K562 (cell line): ENCODE measurements around the gene PLEKHO2. TPM values are rescaled to one million over a fixed set of nuclear protein-coding genes. Genes with fewer than 3 reads are reported as not detected.

Source experiments
- LEF1 ChIP-seq: fragments of 450-650 bp; IDR thresholded peaks from 2 replicates; pipeline ENCODE4 v1.6.1; 2016; ENCODE audit warnings: mild to moderate bottlenecking
- MAZ ChIP-seq, 2 experiments: fragments of 450-650 bp in 1 of 2; sonication (generic) in 1 of 2; formaldehyde crosslinking; IDR thresholded peaks in 1 of 2; conservative IDR thresholded peaks in 1 of 2; 2 replicates each; pipeline versions ENCODE4 v1.4.0 to v1.5.0; 2020; ENCODE audit warnings: mild to moderate bottlenecking in 1 of 2, missing genetic modification reagents in 1 of 2
- PCBP1 ChIP-seq: fragments of 200-400 bp; formaldehyde crosslinking; IDR thresholded peaks from 2 replicates; pipeline ENCODE4 v1.6.1; 2018; ENCODE audit warnings: mild to moderate bottlenecking, low read depth, low read length; ENCODE audit not compliant: poor library complexity, severe bottlenecking
- RBM22 ChIP-seq: fragments of 200-400 bp; formaldehyde crosslinking; IDR thresholded peaks from 2 replicates; pipeline ENCODE4 v1.6.1; 2018; ENCODE audit warnings: low read length, low read depth; ENCODE audit not compliant: poor library complexity, severe bottlenecking
- ZBTB17 ChIP-seq: fragments of 450-650 bp; formaldehyde crosslinking; IDR thresholded peaks from 2 replicates; pipeline ENCODE4 v1.4.0; 2020; ENCODE audit warnings: mild to moderate bottlenecking
- ZFP30 ChIP-seq: fragments of 250-450 bp; sonication (Bioruptor Pico); IDR thresholded peaks from 2 replicates; pipeline ENCODE4 v1.8.0; 2022; ENCODE audit warnings: moderate library complexity, mild to moderate bottlenecking, inconsistent platforms, borderline replicate concordance
- ZNF212 ChIP-seq: fragments of 450-650 bp; formaldehyde crosslinking; IDR thresholded peaks from 2 replicates; pipeline ENCODE4 v1.4.0; 2020; ENCODE audit warnings: mild to moderate bottlenecking
- ZNF444 ChIP-seq: fragments of 250-450 bp; sonication (Bioruptor Pico); IDR thresholded peaks from 2 replicates; pipeline ENCODE4 v1.4.0; 2020; ENCODE audit warnings: mild to moderate bottlenecking, moderate library complexity
- ZNF586 ChIP-seq: fragments of 450-650 bp; formaldehyde crosslinking; conservative IDR thresholded peaks from 2 replicates; pipeline ENCODE4 v1.4.0; 2020; ENCODE audit warnings: mild to moderate bottlenecking, moderate library complexity
- polyA plus RNA-seq, 8 experiments: library from polyadenylated mRNA; depleted of rRNA in 4 of 8; stranded (reverse) in 5 of 8; unstranded in 3 of 8; fragments of >200 nt; fragmentation: Nextera tagmentation in 2 of 8; fragmentation: Illumina TruSeq in 1 of 8; extraction: Ambion mirVana in 2 of 8; extraction: Trizol in 1 of 8; gene quantifications; 2 replicates each; pipeline versions ENCODE4 v1.2.1 to v1.2.3, GENCODE V29; 2011 to 2014; ENCODE audit warnings: inconsistent platforms in 1 of 8, missing spikeins in 1 of 8
- total RNA-seq, 7 experiments: library from RNA; depleted of rRNA in 6 of 7; stranded (reverse); fragments of >200 nt in 6 of 7; fragmentation: Illumina TruSeq in 2 of 7; extraction: Trizol in 2 of 7; gene quantifications; 2 replicates each; pipeline versions ENCODE4 v1.2.1 to v1.2.3, GENCODE V29; 2011 to 2021; ENCODE audit warnings: low replicate concordance in 1 of 7
- TF ChIP-seq, protein P1 (sequence below): fragments of 450-650 bp; formaldehyde crosslinking; IDR thresholded peaks from 2 replicates; pipeline ENCODE4 v1.4.0; 2020; ENCODE audit warnings: mild to moderate bottlenecking
- TF ChIP-seq, protein P2 (sequence below): sonication (generic); formaldehyde crosslinking; IDR thresholded peaks from 2 replicates; pipeline ENCODE4 v1.8.0; 2023; ENCODE audit warnings: mild to moderate bottlenecking, missing genetic modification reagents
- TF ChIP-seq, protein P3 (sequence below): sonication (generic); formaldehyde crosslinking; IDR thresholded peaks from 2 replicates; pipeline ENCODE4 v1.8.1; 2023; ENCODE audit warnings: mild to moderate bottlenecking, missing genetic modification reagents

PLEKHO2 gene
- total and polyA plus RNA-seq, 9 of the 15 experiments (the other 6 are each of a cell fraction or from before 2014, with no cell fraction given), result 0.24 to 8.8 (median 5.5) TPM

DNA sequence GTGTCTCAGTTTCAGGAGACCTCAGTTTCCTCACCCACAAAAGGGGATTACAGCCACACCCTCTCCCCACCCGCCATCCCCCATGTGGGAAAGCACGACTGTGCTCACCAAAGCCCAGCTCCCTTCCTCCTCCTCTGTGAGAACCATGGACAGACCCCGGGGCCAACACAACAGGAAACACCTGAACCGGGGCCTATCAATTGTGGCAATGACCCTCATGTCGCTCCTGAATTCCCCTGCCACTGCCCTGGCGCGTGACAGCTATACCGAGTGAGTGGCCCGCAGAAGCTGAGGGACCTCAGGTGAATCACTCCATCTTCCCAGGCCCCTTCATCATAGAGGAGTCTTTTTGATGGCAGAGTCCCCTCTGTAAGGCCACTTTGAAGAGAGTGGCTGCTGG is 28.6 kb downstream of the PLEKHO2 start (continued):
- TF ChIP-seq, protein P1, sequence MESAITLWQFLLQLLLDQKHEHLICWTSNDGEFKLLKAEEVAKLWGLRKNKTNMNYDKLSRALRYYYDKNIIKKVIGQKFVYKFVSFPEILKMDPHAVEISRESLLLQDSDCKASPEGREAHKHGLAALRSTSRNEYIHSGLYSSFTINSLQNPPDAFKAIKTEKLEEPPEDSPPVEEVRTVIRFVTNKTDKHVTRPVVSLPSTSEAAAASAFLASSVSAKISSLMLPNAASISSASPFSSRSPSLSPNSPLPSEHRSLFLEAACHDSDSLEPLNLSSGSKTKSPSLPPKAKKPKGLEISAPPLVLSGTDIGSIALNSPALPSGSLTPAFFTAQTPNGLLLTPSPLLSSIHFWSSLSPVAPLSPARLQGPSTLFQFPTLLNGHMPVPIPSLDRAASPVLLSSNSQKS, result no peak
- TF ChIP-seq ZNF212 (CRISPR knock-in tag) (no peak), ZNF444 (no peak), ZBTB17 (CRISPR knock-in tag) (no peak), ZFP30 (no peak), MAZ (CRISPR knock-in tag; conservative IDR thresholded peaks at IDR 0.05 in 1 of 2, IDR thresholded peaks at IDR 0.05 in 1 of 2) (no peak), PCBP1 (no peak), LEF1 (no peak), ZNF586 (no peak), RBM22 (no peak)
- TF ChIP-seq, protein P2, sequence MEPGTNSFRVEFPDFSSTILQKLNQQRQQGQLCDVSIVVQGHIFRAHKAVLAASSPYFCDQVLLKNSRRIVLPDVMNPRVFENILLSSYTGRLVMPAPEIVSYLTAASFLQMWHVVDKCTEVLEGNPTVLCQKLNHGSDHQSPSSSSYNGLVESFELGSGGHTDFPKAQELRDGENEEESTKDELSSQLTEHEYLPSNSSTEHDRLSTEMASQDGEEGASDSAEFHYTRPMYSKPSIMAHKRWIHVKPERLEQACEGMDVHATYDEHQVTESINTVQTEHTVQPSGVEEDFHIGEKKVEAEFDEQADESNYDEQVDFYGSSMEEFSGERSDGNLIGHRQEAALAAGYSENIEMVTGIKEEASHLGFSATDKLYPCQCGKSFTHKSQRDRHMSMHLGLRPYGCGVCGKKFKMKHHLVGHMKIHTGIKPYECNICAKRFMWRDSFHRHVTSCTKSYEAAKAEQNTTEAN (CRISPR knock-in tag), result no peak
- TF ChIP-seq, protein P3, sequence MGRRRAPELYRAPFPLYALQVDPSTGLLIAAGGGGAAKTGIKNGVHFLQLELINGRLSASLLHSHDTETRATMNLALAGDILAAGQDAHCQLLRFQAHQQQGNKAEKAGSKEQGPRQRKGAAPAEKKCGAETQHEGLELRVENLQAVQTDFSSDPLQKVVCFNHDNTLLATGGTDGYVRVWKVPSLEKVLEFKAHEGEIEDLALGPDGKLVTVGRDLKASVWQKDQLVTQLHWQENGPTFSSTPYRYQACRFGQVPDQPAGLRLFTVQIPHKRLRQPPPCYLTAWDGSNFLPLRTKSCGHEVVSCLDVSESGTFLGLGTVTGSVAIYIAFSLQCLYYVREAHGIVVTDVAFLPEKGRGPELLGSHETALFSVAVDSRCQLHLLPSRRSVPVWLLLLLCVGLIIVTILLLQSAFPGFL (CRISPR knock-in tag), result no peak
